Activated T-helper 1 cell treated with anti-CD3 and anti-CD28 coated beads, Interleukin-12 subunit alpha, Interleukin-12 subunit beta, Interleukin-2, Interleukin-4 antibody, amounts not matched to agents 30 ng/mL and 10 ng/mL and 1 ng/mL, durations not matched to agents 14 hours and 24 hours and 36 hours (primary cell): ENCODE data around the gene YWHAB. TPM values are rescaled to one million over a fixed set of nuclear protein-coding genes. Genes with fewer than 3 reads are reported as not detected.
"Not testable (repeated sequence)": the region's sequence is repeated elsewhere in the genome, so short reads cannot be mapped to it uniquely, and the experiment has no call there.

Source experiments
- DNase-seq: peaks from one replicate; pipeline ENCODE4 v3.0.0; 2021; ENCODE audit warnings: low spot score
- H3K27ac Mint-ChIP-seq: one replicate; pipeline ENCODE4 v1.8.0; 2021; ENCODE audit warnings: mild to moderate bottlenecking, mixed read lengths
- H3K27me3 Mint-ChIP-seq: one replicate; pipeline ENCODE4 v1.8.0; 2022; ENCODE audit warnings: mild to moderate bottlenecking, moderate library complexity, mixed read lengths; ENCODE audit not compliant: insufficient read depth
- H3K36me3 Mint-ChIP-seq: one replicate; pipeline ENCODE4 v1.8.0; 2021; ENCODE audit warnings: low read depth, mixed read lengths
- H3K4me1 Mint-ChIP-seq: one replicate; pipeline ENCODE4 v1.8.0; 2021; ENCODE audit warnings: low read depth, mixed read lengths
- H3K4me3 Mint-ChIP-seq: one replicate; pipeline ENCODE4 v1.8.0; 2021; ENCODE audit warnings: mild to moderate bottlenecking, moderate library complexity, mixed read lengths
- H3K9me3 Mint-ChIP-seq: one replicate; pipeline ENCODE4 v1.8.0; 2021; ENCODE audit warnings: mixed read lengths
- intact Hi-C: fragments of 100-400 bp; cut with micrococcal nuclease; formaldehyde crosslinking; loops from one replicate; pipeline ENCODE4 v1.15.1; 2024
- total RNA-seq: library from RNA; stranded (reverse); gene quantifications from 2 replicates; pipeline ENCODE4 v1.2.3, GENCODE V29; 2022

Gene YWHAB
- total RNA-seq, 1 donor from 2014 or later = 230 TPM

DNA sequence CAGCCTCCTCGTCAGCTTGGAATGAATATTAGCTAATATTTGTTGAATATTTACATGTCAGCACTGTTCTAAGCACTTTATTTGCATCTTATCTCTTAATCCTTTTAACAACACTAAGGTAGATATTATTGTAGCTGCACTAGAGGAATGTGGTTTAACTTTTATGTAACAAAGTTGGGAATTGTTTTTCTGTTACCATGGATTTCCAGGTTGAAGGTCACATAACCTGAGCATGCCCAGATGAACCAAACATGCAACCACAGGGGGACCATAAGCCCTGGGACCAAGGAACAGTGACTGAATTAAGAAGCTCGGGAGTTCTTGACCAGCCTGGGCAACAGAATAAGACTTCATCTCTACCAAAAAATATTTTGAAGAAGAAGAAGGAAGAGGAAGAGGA lies 29.1 kb upstream of the YWHAB start:
- Mint-ChIP-seq H3K36me3 (no peaks in the 10 kb centered on the region), H3K4me3 (no peak overlapping the region), H3K4me1 (peaks cover 8% of the 10 kb centered on the region), H3K27ac (no peak overlapping the region), H3K27me3 (peaks cover 1% of the 10 kb centered on the region), H3K9me3 (no peaks in the 10 kb centered on the region)
- no peak for DNase-seq
- intact Hi-C loops = no loop called here

DNA sequence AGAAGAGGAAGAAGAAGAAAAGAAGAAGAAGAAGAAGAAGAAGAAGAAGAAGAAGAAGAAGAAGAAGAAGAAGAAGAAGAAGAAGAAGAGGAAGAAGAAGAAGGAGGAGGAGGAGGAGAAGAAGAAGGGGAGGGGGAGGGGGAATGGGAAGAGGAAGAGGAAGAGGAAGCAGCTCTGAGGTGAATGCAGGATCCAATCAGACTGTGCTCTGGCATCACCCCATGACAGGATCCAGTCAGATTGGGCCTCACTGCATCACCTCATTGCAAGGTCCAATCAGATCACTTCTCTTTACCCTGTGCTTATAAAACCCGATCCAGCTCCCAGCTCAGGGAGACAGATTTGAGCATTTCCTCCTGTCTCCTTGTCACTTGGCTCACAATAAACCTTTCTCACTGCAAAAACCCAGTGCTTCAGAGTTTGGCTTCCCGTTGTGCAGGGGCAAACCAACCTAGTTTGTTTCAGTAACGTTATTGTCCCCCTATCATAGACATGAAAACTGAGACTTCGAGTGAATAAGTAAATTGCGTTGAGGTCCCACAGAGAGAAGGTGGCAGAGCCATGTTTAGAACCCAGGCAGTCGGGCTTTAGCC lies 28.6 kb upstream of the YWHAB start:
- Mint-ChIP-seq H3K27ac (no peak overlapping the region), H3K4me1 (peaks cover 8% of the 10 kb centered on the region), H3K27me3 (peaks cover 3% of the 10 kb centered on the region), H3K4me3 (no peak overlapping the region), H3K9me3 (no peaks in the 10 kb centered on the region), H3K36me3 (no peaks in the 10 kb centered on the region)
- intact Hi-C loops = no loop called here
- DNase-seq = no peak

DNA sequence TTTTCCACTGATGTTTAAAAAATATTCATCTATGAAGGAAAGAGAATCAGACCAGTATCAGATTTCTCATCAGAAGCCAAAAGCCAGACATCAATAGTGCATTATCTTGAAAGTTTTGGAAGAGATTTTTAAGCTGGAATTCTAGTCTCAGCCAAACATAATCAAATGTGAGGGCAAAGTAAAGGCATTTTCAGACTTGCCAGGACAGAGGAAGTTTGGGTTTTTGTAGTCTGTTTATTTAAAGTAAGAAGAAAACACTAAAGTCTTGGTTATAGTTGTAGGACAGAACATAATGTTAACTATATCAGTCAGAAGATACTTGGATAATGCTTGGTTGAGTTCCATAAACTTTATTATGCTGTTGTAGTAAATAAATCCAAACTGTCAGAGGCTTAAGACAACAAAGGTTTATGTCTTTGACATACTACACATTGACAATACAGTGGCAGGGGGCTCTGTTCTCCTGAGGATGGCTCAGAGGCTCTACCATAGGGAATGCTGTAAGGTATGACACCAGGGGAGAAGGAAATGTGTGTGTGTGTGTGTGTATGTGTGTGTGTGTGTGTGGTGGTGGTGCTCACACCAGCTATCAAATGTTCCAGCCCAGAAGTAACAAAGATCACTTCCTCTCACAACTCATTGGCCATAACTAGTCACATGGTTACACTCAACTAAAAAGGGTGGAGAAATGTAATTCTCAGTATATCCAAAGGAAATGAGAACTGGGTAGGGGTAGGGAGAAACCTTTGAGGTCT lies 26.7 kb upstream of the YWHAB start:
- Mint-ChIP-seq H3K36me3 (no peaks in the 10 kb centered on the region), H3K4me1 (peaks cover 8% of the 10 kb centered on the region), H3K4me3 (no peak overlapping the region), H3K27ac (no peak overlapping the region), H3K9me3 (no peaks in the 10 kb centered on the region), H3K27me3 (peaks cover 2% of the 10 kb centered on the region)
- no peak for DNase-seq
- intact Hi-C loops = no loop called here

DNA sequence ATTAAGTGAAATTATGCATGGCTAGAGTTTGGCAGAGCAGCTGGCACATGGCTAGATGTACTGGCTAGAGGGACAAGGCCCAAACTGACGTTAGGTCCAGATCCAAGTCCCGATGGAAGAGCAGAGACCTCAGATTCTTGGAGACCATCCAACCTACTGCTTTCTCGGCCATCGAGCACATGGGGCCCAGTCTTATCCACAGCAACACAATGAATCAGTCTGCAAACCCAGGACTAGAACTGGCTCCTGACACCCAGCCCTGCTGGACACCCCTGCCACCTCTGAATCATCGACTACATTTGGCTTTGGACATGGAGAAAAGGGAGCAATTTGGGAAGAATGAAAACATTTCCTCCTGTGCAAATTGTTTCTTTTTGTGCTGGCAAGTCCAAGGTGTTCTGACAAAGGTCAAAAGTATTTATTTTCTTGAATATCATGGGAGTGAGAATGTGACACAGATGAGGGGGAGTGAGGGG lies 23.9 kb upstream of the YWHAB start:
- intact Hi-C loops = no loop called here

DNA sequence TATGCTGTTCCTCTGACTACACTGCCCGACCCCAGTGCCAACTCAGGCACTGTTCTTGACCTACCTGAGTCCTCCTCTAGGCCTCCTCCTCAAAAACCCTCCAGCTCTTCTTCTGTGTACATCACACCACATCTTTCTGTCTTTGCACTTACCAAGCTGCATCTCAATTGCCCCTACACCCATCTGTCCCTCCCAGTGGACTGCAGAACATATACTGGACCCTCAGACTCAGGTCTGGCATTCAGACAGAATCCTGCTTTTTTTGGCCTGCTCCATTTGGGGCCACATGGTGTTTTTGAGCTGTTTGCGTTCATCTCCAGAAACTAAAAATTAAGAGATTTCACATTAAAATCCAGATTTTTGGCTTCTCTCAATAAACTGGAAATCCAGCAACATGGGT lies 23.2 kb upstream of the YWHAB start:
- Mint-ChIP-seq H3K4me1 (peaks cover 15% of the 10 kb centered on the region), H3K36me3 (no peaks in the 10 kb centered on the region), H3K27ac (no peak overlapping the region), H3K4me3 (no peak overlapping the region), H3K9me3 (no peaks in the 10 kb centered on the region), H3K27me3 (peaks cover 6% of the 10 kb centered on the region)
- intact Hi-C loops = no loop called here
- no peak for DNase-seq

More for the DNA sequence above, 23.9 kb upstream of the YWHAB start:
- Mint-ChIP-seq H3K27me3 (peaks cover 2% of the 10 kb centered on the region), H3K9me3 (no peaks in the 10 kb centered on the region), H3K36me3 (no peaks in the 10 kb centered on the region), H3K4me1 (peaks cover 8% of the 10 kb centered on the region), H3K4me3 (no peak overlapping the region), H3K27ac (no peak overlapping the region)
- DNase-seq = no peak

DNA sequence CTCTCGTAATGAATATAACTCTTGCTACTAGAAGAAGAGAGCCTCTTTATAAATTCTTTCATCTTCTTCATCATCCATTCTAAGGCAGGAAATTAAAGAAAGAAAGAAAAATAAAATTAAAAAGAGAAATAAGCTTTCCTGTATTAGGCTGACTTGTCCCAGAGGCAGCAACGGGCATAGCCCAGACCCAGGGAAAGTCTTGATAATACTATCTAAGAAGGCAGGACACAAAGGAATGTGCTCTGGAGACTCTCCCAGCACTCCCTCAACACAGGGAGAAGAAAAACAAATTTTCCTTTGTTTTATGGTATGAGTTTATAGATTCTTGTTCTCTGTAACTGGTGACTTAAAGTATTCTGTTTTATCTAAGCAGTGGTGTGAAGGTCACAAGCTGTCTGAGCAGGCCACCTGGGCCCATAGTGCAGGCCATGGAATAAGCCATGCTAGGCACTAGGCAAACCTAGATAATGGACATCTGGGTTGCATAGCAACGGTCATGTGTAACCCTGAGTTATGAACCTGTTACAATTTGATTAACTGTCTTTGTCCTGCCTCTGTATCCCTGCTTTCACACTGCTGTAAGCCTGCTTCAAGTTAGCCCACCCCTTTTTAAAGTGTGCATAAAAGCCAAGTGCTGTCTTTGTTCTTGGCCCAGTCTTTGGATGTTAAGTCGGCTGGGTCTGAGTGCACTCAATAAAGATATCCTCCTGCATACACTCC lies 22.0 kb upstream of the YWHAB start:
- H3K4me1 Mint-ChIP-seq = peaks cover 21% of the 10 kb centered on the region
- H3K9me3 Mint-ChIP-seq, H3K27ac Mint-ChIP-seq, H3K36me3 Mint-ChIP-seq, H3K27me3 Mint-ChIP-seq, H3K4me3 Mint-ChIP-seq, DNase-seq, intact Hi-C loops: not testable (repeated sequence)

DNA sequence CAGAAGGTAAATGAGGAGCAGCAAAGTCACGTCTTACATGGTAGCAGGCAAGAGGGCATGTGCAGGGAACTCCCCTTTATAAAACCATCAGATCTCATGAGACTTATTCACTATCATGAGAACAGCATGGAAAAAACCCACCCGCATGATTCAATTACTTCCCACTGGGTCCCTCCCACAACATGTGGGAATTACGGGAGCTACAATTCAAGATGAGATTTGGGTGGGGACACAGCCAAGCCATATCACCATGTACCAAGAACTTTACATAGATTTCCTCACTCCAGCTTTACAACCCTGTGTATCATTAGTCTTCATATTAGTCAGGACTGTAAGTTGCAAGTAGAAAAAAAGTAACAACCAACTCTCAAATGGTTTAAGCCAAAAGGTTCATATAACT lies 21.0 kb upstream of the YWHAB start:
- H3K4me3 Mint-ChIP-seq, H3K36me3 Mint-ChIP-seq, H3K27ac Mint-ChIP-seq, intact Hi-C loops, H3K9me3 Mint-ChIP-seq, DNase-seq: not testable (repeated sequence)
- peaks cover 11% of the 10 kb centered on the region for H3K27me3 Mint-ChIP-seq
- H3K4me1 Mint-ChIP-seq = peaks cover 14% of the 10 kb centered on the region

DNA sequence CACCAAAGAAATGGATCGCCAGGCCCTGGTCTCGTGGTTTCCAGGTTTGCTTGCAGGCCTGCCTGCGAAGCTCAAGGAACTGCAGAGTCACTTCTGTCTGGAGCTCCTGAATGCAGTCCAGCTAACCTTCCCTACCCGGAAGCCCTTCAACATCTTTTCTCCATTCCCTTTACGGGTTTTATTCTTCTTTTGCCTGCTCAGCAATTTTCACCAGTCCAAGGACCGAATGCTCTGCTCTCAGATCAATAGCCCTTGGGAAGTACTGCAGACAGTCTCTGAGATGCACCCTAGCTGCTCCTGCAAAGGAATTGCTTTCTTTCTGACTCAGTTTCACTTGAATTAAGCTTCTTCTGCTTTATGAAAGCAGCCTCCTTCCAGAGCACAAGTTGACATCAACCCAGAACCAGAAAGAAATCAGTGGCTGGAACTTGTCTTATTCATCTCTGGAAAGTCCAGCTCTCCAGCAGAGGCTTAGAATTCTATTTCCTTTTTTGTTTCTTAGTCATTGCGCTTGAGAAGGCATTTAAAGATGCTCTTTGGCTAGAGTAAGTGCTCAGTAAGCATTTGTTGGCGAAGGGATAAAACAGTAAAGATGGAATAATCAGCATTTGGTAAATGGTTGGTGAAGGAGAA lies 18.7 kb upstream of the YWHAB start:
- DNase-seq = no peak
- Mint-ChIP-seq H3K4me3 (peak overlapping the region; percentile 35), H3K9me3 (no peaks in the 10 kb centered on the region), H3K27ac (no peak overlapping the region), H3K36me3 (no peaks in the 10 kb centered on the region), H3K4me1 (peaks cover 14% of the 10 kb centered on the region), H3K27me3 (peaks cover 16% of the 10 kb centered on the region)
- intact Hi-C loops = loop anchor here (1.0 to 5.0 kb wide), 5 partner anchors 65 to 650 kb away; no protein-coding TSS in a partner anchor

DNA sequence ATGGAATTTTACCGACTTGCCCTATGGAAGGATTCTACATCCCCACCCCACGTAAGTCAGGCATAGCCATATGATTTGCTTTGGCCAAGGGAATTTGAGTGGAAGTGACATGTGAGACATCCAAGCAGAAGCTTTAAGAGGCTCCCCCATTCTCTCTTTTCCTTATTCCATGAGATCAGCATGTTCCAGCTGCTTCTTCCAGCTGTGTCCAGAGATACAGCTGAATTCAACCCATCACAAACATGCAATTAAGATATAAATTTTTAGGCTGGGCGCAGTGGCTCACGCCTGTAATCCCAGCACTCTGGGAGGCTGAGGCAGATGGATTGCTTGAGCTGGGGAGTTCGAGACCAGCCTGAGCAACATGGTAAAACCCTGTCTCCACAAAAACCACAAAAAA lies 16.0 kb upstream of the YWHAB start:
- H3K27me3 Mint-ChIP-seq = peaks cover 17% of the 10 kb centered on the region
- intact Hi-C loops = loop anchor here (5.0 kb wide), 2 partner anchors 67 to 652 kb away; no protein-coding TSS in a partner anchor

DNA sequence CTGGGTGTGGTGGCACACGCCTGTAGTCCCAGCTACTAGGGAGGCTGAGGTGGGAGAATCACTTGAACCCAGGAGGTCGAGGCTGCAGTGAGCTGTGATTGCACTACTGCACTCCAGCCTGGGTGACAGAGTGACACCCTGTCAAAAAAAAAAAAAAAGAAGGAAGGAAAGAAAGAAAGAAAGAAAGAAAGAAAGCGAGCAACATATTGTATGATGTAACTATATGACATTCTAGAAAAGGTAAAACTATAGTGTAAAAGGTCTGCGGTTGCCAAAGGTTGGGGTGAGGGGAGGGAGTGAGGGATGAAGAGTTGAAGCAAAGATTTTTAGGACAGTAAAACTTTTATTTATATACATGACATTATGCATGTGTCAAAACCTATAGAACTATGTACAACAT lies 3.1 kb upstream of the YWHAB start:
- not testable (repeated sequence) for H3K9me3 Mint-ChIP-seq, H3K27ac Mint-ChIP-seq, H3K36me3 Mint-ChIP-seq, DNase-seq, H3K4me3 Mint-ChIP-seq, H3K27me3 Mint-ChIP-seq
- peaks cover 26% of the 10 kb centered on the region for H3K4me1 Mint-ChIP-seq
- intact Hi-C loops = loop anchor here (10.0 kb wide), 1 partner anchor 1482 kb away; no protein-coding TSS in a partner anchor

More for the DNA sequence above, 16.0 kb upstream of the YWHAB start:
- DNase-seq = no peak
- Mint-ChIP-seq H3K4me3 (no peak overlapping the region), H3K27ac (no peak overlapping the region), H3K36me3 (no peaks in the 10 kb centered on the region), H3K9me3 (no peaks in the 10 kb centered on the region), H3K4me1 (peaks cover 14% of the 10 kb centered on the region)

DNA sequence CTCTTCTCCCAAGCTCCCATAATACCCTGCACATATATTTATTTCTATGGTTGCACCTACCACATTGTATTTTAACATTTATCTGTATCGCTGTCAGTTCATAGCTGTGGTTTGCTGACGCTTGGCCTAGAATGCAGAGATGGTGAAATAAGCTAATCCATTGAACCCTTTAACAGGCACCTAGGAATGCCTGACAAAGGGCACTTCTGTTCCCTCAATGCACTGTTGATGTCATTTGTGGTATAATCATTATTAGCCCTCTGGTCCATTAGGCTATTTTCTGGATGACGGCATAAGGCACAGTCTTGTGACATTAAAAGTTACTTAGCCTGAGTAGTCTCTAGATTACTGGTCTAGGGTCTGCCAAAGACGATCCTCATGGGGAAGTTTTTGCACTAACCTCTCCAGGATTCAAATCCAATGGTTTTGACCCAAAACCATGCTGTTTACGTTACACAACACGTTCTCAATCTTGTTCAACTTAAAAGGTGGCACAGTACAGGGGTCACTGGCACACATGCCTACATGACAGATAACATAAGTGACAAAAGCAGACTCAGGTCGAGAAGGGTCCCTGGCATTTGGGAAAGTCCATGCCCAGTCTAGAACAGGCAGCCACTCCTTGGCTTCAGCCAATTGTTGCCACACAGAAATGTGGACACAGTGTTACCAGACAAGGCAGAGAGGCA lies 2.1 kb upstream of the YWHAB start:
- Mint-ChIP-seq H3K27ac (peak overlapping the region; percentile 37), H3K9me3 (no peaks in the 10 kb centered on the region), H3K27me3 (peaks cover 4% of the 10 kb centered on the region), H3K4me1 (peaks cover 36% of the 10 kb centered on the region), H3K36me3 (peaks cover 9% of the 10 kb centered on the region), H3K4me3 (peak overlapping the region; percentile 32)
- no peak for DNase-seq
- intact Hi-C loops = loop anchor here (10.0 kb wide), 1 partner anchor 1481 kb away; no protein-coding TSS in a partner anchor

DNA sequence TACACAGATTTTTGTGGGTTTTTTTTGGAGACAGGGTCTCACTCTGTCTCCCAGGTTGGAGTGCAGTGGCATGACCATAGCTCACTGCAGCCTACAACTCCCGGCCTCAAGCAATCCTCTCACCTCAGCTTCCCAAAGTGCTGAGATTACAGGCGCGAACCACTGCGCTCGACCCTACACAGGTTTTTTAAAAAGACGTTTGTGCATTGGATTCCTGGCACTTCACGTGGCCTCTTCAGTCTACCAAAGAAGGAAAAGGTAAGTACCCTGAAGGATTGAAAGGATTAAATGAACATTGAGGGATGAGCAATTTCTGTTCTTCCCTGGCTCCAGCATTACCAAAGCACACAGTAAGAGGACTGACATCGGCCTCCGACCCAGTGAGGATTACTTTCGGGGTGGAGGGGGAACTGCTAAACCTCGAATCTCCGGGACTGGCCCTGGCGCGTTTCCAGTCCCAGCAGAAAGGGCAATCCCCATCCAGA lies 556 bp upstream of the YWHAB start:
- no peak for DNase-seq
- H3K4me1 Mint-ChIP-seq = peaks cover 52% of the 10 kb centered on the region
- intact Hi-C loops = loop anchor here (1.0 to 10.0 kb wide), 10 partner anchors 25 to 1480 kb away; partner anchors contain the start of genes DNTTIP1, OSER1, PABPC1L and SERINC3

More for the DNA sequence above, 556 bp upstream of the YWHAB start:
- no peaks in the 10 kb centered on the region for H3K27me3 Mint-ChIP-seq
- no peaks in the 10 kb centered on the region for H3K9me3 Mint-ChIP-seq
- H3K4me3 Mint-ChIP-seq = peak overlapping the region; percentile 93
- peak overlapping the region; percentile 94 for H3K27ac Mint-ChIP-seq
- peaks cover 19% of the 10 kb centered on the region for H3K36me3 Mint-ChIP-seq
